GM12874 (cell line): ENCODE data around the gene CYS1.

Experiments used
- TF ChIP-seq, protein P1 (sequence below): IDR thresholded peaks from 2 replicates; pipeline ENCODE4 v1.5.1; 2011; ENCODE audit warnings: low read depth, mild to moderate bottlenecking, control low read depth, low read length, moderate library complexity; ENCODE audit not compliant: insufficient read depth

CYS1 gene

DNA sequence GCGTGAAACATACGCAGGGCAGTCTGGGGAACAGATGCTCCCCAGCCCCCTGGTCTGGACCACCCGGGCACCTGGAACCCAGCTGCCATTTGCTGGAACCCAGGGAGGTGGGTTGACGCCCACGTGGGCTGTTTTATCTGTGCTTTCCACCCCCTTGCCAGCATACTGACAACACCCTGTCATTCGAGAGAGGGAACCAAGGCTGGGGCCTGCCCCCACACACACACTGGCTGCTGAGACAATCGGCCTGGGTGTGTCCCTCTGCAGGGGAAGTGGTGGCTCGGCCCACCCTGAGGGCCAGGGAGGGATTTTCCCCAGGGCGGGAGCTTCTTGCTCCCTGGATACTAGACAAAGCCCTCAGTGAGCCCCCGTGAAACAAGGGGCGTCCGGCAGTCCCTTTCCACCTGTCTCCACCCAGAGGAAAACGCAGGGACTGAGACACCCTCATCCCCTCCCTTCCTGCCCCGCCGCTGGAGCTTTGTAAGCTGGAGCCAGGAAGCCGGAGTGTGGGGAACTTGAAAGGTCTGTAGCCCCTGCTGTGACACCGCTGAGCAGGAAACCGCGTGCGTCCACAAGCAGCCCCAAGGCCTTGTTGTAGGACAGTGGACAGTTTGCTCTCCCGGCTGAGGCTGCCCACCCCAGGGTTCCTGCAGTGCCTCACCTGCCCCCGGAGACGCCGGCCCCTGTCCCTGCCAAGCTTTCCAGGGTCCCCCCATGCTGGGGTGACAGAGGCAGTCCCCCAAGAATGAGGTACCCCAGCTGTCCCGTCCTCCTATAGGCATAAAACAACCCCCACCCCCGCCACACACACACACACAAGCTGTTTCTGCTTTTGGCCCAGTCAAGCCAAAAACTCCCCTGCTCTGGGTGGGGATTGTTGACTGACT lies 51.0 kb downstream of the CYS1 start:
- TF ChIP-seq, protein P1, sequence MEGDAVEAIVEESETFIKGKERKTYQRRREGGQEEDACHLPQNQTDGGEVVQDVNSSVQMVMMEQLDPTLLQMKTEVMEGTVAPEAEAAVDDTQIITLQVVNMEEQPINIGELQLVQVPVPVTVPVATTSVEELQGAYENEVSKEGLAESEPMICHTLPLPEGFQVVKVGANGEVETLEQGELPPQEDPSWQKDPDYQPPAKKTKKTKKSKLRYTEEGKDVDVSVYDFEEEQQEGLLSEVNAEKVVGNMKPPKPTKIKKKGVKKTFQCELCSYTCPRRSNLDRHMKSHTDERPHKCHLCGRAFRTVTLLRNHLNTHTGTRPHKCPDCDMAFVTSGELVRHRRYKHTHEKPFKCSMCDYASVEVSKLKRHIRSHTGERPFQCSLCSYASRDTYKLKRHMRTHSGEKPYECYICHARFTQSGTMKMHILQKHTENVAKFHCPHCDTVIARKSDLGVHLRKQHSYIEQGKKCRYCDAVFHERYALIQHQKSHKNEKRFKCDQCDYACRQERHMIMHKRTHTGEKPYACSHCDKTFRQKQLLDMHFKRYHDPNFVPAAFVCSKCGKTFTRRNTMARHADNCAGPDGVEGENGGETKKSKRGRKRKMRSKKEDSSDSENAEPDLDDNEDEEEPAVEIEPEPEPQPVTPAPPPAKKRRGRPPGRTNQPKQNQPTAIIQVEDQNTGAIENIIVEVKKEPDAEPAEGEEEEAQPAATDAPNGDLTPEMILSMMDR = no peak

DNA sequence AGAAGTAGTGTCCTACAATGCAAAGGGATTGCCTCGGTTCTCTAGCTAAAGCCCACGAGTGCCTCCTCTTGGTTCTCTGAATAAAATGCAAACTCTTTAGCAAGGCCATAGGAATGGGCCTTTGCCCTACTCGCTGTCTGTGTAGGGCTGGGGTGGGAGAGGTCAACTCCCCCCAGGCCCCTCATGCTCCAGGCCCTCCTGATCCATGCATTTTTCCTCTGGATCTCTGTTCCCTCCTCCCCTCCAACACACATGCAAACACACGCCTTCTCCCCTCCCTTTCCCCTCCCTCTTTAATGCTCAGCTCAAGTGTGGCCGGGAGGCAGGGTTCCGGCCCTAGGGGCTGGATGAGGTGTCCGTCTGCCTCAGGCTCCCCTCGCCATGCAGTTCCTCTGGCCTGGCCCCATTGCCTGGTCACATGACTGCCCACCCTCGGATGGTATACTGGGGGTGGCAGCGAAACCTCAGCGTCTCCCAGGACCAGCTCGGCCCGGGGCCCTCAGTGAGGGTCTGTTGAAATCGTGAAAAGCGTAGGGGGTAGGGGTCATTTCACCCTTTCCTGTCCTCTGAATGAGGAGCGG lies 51.7 kb downstream of the CYS1 start:
- TF ChIP-seq, protein P1 = peak; percentile 20; the same call in 1 of the 2 replicates

DNA sequence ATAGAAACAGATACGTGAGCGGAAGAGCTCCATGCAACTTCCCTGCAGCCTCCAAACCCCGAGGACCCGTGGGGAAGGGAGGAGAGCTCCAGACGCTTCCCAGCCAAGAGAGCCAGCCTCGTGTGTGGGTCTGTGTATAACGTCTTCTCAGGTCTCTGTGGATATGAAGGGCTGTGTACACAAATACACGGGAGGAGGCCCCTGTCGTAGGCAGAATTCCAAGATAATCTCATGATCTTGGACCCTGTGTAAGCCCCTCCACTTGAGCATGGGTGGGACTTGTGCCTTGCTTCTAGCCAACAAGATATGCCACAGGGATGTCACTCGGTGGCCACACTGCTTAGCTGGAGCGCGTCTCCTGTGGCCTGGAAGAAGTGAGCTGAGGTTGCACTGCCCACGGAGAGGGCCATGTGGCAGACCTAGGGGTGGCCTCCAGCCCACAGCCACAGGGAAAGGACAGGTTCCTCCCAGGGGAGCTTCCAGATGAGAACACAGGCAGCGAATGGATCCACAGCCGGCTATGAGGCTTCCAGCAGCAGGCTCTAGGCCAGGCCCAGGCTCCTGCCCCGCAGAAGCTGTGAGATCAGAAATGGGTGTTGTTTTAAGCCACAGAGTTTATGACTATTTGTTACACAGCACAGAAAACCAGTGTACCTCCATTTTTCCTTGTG lies 52.4 kb downstream of the CYS1 start:
- TF ChIP-seq, protein P1 = no peak

DNA sequence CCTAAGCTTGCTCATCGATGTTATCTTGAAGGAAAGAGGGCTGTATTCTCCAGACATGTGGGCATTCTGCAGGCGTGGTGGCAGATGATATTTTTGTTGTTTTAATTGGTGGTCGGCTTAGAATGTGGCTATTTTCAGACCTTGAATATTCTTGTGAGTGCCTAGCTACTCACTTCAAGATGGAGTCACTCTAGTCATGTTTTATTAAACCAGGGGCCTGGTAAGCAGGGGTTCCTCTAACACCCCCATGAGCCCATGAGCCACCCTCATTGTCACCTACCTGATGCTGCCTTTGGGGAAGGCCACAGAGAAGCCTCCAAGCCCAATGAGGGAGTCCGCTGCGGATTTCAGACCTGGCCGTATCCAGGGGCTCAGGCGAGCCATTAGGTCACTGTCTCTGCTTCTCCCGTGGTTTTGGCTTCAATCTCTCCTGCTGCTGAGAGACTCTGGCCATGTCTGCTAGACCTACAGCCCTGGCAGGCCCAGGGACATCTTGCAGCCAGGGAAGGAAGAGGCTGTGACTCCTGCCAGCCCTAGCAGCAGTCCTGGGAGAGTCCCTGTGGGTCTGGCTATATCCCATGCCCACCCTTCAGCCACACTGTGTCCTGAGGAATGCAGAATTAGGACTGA lies 53.2 kb downstream of the CYS1 start:
- TF ChIP-seq, protein P1 = no peak

DNA sequence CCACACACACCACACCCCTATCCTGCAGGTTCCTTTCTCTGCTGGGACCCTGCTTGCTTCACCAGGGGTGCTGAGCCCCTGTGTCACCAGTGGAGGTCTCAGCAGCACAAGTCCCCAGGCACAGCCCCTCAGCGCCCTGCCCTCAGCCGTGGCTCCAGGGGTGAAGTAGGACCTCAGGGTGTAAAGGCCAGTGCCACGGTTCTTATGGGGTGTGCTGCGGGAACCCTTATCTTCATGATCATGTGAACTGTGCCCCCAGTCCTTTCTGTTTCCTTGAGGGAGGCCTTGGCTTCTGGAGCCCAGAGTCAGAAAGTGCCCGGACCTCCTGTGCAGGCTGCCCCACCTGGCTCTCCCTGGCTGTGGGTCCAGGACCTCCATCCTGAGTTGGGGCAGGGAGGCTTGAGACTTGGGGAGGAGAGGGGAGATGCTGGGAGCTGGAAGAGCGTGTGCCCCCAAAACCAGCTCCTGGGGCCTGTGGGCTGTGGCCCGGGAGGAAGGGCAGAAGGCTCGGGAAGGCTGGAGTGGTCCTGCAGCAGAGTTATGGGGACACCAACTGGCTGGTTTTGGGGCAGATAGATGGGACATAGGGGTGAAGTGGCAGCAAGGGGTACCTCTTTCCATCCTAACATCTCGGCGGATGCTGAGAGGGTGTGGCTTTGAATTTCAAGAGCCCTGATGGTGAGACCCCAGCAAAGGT lies 57.1 kb downstream of the CYS1 start:
- TF ChIP-seq, protein P1 = no peak

DNA sequence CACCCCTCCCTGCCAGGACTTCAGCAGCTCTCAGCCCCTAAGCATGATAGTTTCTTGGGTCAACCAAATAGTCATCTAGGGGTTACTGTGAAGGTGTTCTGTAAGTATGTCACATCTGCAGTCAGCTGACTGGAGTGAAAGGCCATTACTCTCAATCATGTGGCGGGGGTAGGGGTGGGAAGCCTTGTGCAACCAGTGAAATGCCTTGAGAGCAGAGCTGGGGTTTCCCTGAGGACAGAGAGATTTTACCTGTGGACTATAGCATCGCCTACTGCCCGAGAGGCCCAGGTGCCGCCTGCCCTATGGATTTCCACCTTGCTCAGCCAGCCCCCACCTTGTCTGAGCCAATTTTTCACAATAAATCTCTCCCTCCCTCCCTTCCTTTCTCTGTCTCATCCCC lies 57.8 kb downstream of the CYS1 start:
- TF ChIP-seq, protein P1 = no peak
